ENCODE data around the gene CAPZB.

The CAPZB gene

DNA sequence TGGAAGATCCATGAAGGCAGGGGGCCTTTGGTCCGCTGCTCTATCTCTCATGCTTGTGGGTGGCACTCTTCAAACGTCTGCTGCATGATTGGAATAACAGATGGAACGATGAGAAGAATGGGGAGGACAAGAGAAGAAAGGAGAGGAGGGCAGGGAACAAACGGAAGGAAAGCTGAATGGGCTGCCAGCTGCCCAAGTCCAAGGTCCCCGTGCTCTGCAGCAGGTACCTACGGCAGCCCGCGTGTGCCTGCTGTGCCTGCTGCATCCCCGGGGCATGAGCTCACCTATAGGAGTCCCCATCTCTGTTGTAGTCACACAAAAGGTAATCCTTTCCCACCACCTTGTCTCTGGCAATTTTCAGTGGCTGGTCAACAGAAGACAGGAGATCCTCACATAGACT is 100.1 kb downstream of the CAPZB start:
- no peak for DNase-seq (ENCODE audit: low spot score)

GRCh38 chr1:19384772-19385187 is 100.6 kb downstream of the CAPZB start:
- no peak for DNase-seq (ENCODE audit: low spot score)

GRCh38 chr1:19384113-19384512 is 101.2 kb downstream of the CAPZB start:
- DNase-seq (ENCODE audit: low spot score), result peak; percentile 60

GRCh38 chr1:19382222-19382621 is 103.1 kb downstream of the CAPZB start:
- no peak for DNase-seq (ENCODE audit: low spot score)

DNA sequence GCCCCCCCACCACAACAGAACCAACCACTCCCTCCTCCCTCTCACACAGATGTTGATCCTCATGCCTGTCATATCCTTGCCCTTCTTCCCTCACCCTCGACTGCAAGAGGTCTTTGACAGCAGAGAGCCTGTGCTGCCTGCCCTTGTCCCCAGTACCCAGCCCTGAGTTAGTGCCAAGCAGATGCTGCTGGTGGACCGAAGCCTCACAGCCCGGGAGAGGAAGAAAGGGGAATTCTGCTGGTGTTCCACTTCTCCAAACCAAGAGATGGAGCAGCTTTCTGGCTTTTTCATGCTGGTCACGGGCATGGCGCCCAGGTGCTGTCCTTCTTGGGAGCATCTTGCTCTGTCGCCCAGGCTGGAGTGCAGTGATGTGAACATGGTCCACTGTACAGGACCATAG is 104.1 kb downstream of the CAPZB start:
- no peak for DNase-seq (ENCODE audit: low spot score)

GRCh38 chr1:19377812-19378718 is 107.3 kb downstream of the CAPZB start:
- no peak for DNase-seq (ENCODE audit: low spot score)

GRCh38 chr1:19376428-19377372 is 108.6 kb downstream of the CAPZB start:
- no peak for DNase-seq (ENCODE audit: low spot score)

GRCh38 chr1:19375631-19376400 is 109.5 kb downstream of the CAPZB start:
- no peak for DNase-seq (ENCODE audit: low spot score)

- no peak for DNase-seq (ENCODE audit: low spot score)
Measured at GRCh38 chr1:19374926-19375325, 110.4 kb downstream of the CAPZB start.

- DNase-seq (ENCODE audit: low spot score), result no peak
Measured at GRCh38 chr1:19374083-19374801, 111.1 kb downstream of the CAPZB start.

DNA sequence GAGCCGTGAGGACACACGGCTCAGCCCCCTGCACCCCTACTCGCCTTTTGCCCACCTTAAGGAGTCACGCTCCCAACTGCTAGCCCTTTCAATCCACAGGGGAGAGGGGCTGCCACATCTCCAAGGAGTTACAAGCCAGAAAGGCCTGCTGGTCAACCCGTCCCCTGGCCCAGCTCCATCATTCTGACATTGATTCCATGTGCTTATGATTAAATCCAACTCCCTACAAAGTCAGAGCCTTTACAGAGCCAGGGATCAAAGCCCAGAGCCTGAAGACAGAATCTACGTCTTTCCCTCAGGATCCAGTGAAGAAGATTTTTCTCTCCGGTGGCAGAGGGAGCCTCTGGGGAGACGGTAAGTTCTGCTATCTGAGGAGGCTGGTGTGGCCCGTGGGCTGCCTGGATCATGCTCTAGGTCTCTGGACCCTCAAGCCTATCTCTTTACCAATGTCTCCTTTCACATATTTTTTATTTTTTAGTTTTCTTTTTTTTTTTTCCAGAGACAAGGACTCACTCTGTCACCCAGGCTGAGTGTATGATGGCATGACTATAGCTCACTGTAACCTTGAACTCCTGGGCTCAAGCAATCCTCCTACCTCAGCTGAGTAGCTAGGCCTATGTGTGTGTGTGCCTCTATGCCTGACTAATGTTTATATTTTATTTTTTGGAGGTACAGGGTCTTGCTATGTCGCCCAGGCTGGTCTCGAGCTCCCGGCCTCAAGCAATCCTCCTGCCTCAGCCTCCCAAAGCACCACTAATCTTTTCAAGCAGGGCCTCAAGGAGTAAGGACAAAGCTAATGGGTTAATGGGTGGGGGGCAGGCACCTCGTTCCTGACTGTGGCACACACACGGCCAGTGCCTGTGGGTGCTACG is 111.9 kb downstream of the CAPZB start:
- DNase-seq (ENCODE audit: low spot score), result no peak

GRCh38 chr1:19372602-19373001 is 112.7 kb downstream of the CAPZB start:
- DNase-seq (ENCODE audit: low spot score), result no peak

DNA sequence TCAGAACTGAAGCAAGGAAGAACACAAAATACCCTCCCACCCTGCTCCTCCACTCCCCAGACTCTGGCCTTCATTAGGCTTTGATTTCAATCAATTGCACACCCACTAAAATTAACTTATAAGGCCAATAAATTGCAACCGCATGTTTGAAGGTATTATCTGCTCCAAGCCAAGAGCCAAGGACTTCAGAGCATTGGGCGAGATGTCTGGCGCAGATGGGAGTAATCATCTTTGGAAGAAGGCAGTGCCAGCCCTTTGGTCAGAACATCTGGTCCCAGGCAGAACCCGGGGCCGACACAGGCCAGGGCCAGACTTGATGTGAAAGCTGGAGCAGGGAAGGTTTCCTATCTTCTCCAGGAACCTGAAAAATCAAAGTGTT is 113.2 kb downstream of the CAPZB start:
- DNase-seq (ENCODE audit: low spot score), result no peak

DNA sequence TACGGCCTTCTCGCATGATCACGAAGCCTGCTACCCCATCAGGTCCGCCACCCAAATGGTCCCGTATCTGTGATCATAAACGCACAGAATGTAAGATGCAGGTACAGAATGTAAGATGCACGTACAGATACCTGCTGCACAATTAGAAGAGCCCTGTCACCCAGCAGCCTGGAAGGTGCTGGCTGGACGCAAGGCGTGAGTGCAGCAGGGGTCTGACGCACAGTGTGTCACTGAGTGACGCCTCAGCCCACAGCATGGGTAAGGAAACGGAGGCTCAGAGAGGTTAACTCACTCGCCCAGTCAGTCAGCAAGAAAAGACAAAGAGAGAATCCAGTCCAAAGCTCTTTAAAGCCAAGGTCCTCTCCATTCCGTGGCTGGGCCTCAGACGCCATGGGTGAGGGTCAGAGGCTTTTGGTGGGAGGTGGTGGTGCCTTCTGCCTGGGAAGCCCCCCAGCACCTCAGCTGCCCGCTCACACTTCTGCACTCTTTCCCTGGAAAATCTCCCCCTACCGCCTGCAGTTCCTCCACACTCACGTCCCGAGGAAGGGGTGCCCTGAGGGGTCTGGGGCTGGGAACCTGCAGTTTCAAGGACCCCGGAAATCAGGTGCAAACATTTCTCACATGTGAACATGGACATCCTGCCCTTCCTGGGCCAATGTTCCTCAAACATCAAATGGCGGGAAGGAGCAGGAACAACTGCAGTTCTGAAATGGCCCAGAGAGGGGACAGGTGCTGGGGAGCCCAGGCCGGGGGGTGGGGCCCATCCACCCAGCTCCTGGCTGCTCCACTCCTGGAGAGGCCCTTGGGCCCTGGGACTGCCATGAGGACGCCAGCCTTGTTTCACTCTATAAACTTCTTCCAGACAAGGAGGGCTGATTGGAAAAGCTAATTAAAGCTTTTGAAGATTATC is 113.9 kb downstream of the CAPZB start:
- DNase-seq (ENCODE audit: low spot score), result no peak

DNA sequence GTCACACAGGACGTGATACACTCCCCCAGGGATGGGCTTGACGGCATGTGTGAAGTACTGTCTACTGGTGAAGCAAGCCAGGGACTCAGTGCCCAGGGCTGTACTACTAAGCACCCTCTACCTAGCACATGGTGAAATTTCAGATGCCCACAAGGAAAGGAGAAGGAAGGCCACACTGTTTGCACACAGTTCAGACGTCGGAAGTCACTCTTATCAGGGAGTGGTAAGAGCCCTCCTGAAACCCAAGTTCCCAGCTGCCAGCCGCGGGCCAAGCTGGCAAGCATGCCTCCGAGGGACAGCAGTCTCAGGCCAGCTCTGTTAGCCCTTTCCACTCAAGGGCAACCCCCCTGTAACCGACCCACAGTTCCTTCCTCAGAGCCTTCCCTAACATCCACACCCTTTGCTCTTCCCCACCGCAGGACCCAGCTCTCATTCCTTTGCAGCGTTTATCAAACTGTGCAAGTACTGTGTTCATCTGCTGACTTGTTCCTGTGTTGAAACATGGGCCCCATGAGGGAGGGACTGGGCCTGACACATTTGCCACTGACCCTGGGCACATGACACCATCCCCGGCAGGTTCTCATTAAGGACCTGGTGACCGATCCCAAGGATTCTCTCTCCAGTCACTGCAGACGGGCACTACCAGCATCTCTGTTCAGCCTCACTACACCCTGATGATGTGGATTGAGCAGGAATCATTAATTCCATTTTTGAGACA is 114.7 kb downstream of the CAPZB start:
- DNase-seq (ENCODE audit: low spot score), result no peak

GRCh38 chr1:19369396-19370090 is 115.8 kb downstream of the CAPZB start:
- DNase-seq (ENCODE audit: low spot score), result no peak

GRCh38 chr1:19368964-19369363 is 116.4 kb downstream of the CAPZB start:
- DNase-seq (ENCODE audit: low spot score), result no peak

GRCh38 chr1:19368050-19368449 is 117.3 kb downstream of the CAPZB start:
- no peak for DNase-seq (ENCODE audit: low spot score)
